Osteoblast (primary cell): ENCODE data around the gene CLEC12A. TPM values are rescaled to one million over a fixed set of nuclear protein-coding genes. Genes with fewer than 3 reads are reported as not detected.
"Not testable (repeated sequence)": the region's sequence is repeated elsewhere in the genome, so short reads cannot be mapped to it uniquely, and the experiment has no call there.

Source experiments
- DNase-seq: peaks from one replicate; pipeline ENCODE4 v3.0.0; 2011; ENCODE audit warnings: low spot score, mixed read lengths; ENCODE audit not compliant: insufficient read length; ENCODE audit errors: missing footprints
- H2AFZ ChIP-seq: 2 replicates; pipeline ENCODE4 v1.6.0; 2011; ENCODE audit warnings: mild to moderate bottlenecking, low read length
- H3K27ac ChIP-seq: 2 replicates; pipeline ENCODE4 v1.5.1; 2011; ENCODE audit warnings: mild to moderate bottlenecking, low read depth, low read length, moderate library complexity
- H3K27me3 ChIP-seq: 2 replicates; pipeline ENCODE4 v1.6.0; 2012; ENCODE audit warnings: mild to moderate bottlenecking, control low read depth, inconsistent platforms, low read length, moderate library complexity; ENCODE audit not compliant: insufficient read depth
- H3K36me3 ChIP-seq: 2 replicates; pipeline ENCODE4 v1.5.1; 2011; ENCODE audit warnings: mild to moderate bottlenecking, low read length, control low read depth, moderate library complexity; ENCODE audit not compliant: insufficient read depth
- H3K4me1 ChIP-seq: 2 replicates; pipeline ENCODE4 v1.5.1; 2011; ENCODE audit warnings: mild to moderate bottlenecking, low read length, control low read depth, moderate library complexity; ENCODE audit not compliant: insufficient read depth
- H3K4me2 ChIP-seq: 2 replicates; pipeline ENCODE4 v1.6.0; 2011; ENCODE audit warnings: mild to moderate bottlenecking, low read length; ENCODE audit not compliant: insufficient read depth
- H3K4me3 ChIP-seq: fragments of 200-600 bp; sonication (generic); 3 replicates; pipeline ENCODE4 v1.5.1; 2012; ENCODE audit warnings: mild to moderate bottlenecking, low read length, inconsistent platforms; ENCODE audit not compliant: insufficient read depth
- H3K79me2 ChIP-seq: 2 replicates; pipeline ENCODE4 v1.6.0; 2012; ENCODE audit warnings: mild to moderate bottlenecking, low read length, control low read depth, inconsistent platforms; ENCODE audit not compliant: insufficient read depth
- H3K9me3 ChIP-seq: 2 replicates; pipeline ENCODE4 v1.5.1; 2011; ENCODE audit warnings: low read depth, low read length, control low read depth
- H4K20me1 ChIP-seq: 2 replicates; pipeline ENCODE4 v1.6.0; 2012; ENCODE audit warnings: mild to moderate bottlenecking, low read length, control low read depth; ENCODE audit not compliant: insufficient read depth
- CTCF ChIP-seq: IDR thresholded peaks from 2 replicates; pipeline ENCODE4 v1.5.1; 2011; ENCODE audit warnings: mild to moderate bottlenecking, low read depth, low read length, moderate library complexity; ENCODE audit errors: extremely low read depth
- total RNA-seq: library from RNA; depleted of rRNA; stranded (reverse); fragments of >200 nt; gene quantifications from 2 replicates; pipeline ENCODE4 v1.2.3, GENCODE V29; 2012

The CLEC12A gene
- total RNA-seq, 1 donor = 0.72 TPM

DNA sequence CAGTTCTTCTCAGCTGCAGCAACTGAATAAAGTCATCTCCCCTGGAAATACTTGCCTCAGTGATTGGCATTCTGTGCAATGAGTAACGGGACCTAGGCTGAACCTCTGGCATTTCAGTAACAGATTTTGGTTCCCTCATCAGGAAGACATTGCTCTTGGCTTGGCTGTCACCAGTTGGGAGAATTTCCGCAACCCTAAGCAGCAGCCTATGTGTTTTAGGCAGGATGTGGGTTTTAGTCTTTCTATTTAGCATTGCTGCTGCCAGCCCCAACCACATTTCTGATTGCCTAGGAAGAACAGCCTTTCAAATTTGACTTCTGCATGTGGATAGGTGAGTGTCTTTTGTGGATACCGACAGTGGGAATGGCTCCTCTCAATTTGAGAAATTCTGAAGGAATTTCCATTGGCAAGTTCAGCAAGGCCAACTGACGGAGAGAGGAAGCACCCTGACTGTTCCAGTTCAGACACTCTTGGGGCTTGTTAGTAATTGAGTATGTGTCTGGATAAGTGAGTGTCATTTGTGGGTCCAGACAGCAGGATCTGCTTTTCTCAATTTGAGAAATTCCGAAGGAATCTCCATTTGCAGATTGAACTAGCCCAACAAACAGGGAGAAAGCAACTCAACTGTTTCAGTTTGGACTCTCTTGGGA lies 20.1 kb upstream of the CLEC12A start:
- no peaks in the 10 kb centered on the region for H3K9me3 ChIP-seq
- H4K20me1 ChIP-seq = no peaks in the 10 kb centered on the region
- no peak overlapping the region for H3K4me3 ChIP-seq

GRCh38 chr12:9952954-9953729 lies 18.1 kb upstream of the CLEC12A start:
- not testable (repeated sequence) for DNase-seq

More for the DNA sequence above, 20.1 kb upstream of the CLEC12A start:
- Histone ChIP-seq H2AFZ (no peak overlapping the region), H3K36me3 (no peaks in the 10 kb centered on the region), H3K79me2 (no peaks in the 10 kb centered on the region), H3K4me1 (no peaks in the 10 kb centered on the region), H3K27me3 (no peaks in the 10 kb centered on the region), H3K4me2 (no peak overlapping the region), H3K27ac (no peak overlapping the region)
- DNase-seq = peak; percentile 39
- TF ChIP-seq CTCF = no peak

DNA sequence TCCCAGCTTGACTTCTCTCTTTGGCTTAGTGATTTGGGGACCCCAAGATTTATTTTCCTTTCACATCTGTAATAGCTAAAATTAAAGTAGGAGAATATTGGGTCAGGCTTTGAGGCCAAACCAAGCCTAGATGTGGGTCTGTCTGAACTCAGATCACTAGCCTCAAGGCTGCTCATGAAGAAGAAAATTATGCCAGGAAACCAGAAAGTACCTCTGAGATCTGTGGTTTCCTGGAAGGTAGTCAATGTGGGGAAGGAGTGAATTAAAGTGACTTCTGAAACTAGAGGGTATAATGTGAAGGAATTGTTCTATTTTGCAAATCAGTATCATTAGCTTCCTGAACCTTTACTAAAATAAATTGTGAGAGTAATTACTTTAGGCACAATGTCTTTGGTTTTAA lies 13.4 kb upstream of the CLEC12A start:
- Histone ChIP-seq H4K20me1 (no peaks in the 10 kb centered on the region), H3K4me3 (no peak overlapping the region), H3K9me3 (no peaks in the 10 kb centered on the region), H3K27me3 (no peaks in the 10 kb centered on the region), H2AFZ (no peak overlapping the region), H3K27ac (no peak overlapping the region), H3K79me2 (no peaks in the 10 kb centered on the region), H3K4me1 (no peaks in the 10 kb centered on the region), H3K4me2 (no peak overlapping the region), H3K36me3 (no peaks in the 10 kb centered on the region)
- no peak for DNase-seq
- no peak for TF ChIP-seq CTCF

More at GRCh38 chr12:9952954-9953729, 18.1 kb upstream of the CLEC12A start:
- H3K4me1 ChIP-seq, H3K9me3 ChIP-seq, H3K36me3 ChIP-seq, H3K4me2 ChIP-seq, H4K20me1 ChIP-seq, H3K27me3 ChIP-seq, H3K27ac ChIP-seq, H2AFZ ChIP-seq, H3K4me3 ChIP-seq, H3K79me2 ChIP-seq: not testable (repeated sequence)

GRCh38 chr12:9960590-9960989 lies 10.6 kb upstream of the CLEC12A start:
- H3K4me2 ChIP-seq = no peak overlapping the region
- H3K27ac ChIP-seq = no peak overlapping the region
- H3K79me2 ChIP-seq = no peaks in the 10 kb centered on the region
- no peaks in the 10 kb centered on the region for H3K9me3 ChIP-seq
- H3K27me3 ChIP-seq = no peaks in the 10 kb centered on the region
- no peak overlapping the region for H3K4me3 ChIP-seq
- TF ChIP-seq CTCF = no peak
- H4K20me1 ChIP-seq = no peaks in the 10 kb centered on the region
- DNase-seq = no peak
- H3K4me1 ChIP-seq = no peaks in the 10 kb centered on the region
- H3K36me3 ChIP-seq = no peaks in the 10 kb centered on the region
- H2AFZ ChIP-seq = no peak overlapping the region
